HEK293 (cell line): ENCODE measurements around the gene ETF1.
A peak's percentile ranks its signal among the peaks of the same experiment; 100 is the strongest.

Experiments used
- CTCF ChIP-seq: fragments of 450-650 bp; formaldehyde crosslinking; IDR thresholded peaks from 2 replicates; pipeline ENCODE4 v1.5.1; 2016; ENCODE audit warnings: missing biosample characterization, missing genetic modification characterization
- EGR2 ChIP-seq: fragments of 450-650 bp; formaldehyde crosslinking; IDR thresholded peaks from 2 replicates; pipeline ENCODE4 v1.5.1; 2016; ENCODE audit warnings: low read depth, missing biosample characterization, missing genetic modification characterization
- GLI2 ChIP-seq: fragments of 450-650 bp; formaldehyde crosslinking; IDR thresholded peaks from 2 replicates; pipeline ENCODE4; 2017; ENCODE audit warnings: missing biosample characterization, missing genetic modification characterization, low read depth, borderline replicate concordance
- GLIS1 ChIP-seq: fragments of 450-650 bp; formaldehyde crosslinking; IDR thresholded peaks from 2 replicates; pipeline ENCODE4 v1.5.1; 2016; ENCODE audit warnings: missing biosample characterization, missing genetic modification characterization
- HOXC10 ChIP-seq: sonication (generic); formaldehyde crosslinking; IDR thresholded peaks from 2 replicates; pipeline ENCODE4 v1.8.1; 2023; ENCODE audit warnings: mild to moderate bottlenecking, missing genetic modification reagents
- MEIS1 ChIP-seq: sonication (generic); formaldehyde crosslinking; IDR thresholded peaks from 2 replicates; pipeline ENCODE4 v1.8.1; 2022; ENCODE audit warnings: missing genetic modification reagents, mild to moderate bottlenecking, borderline replicate concordance
- MZF1 ChIP-seq: fragments of 450-650 bp; formaldehyde crosslinking; IDR thresholded peaks from 2 replicates; pipeline ENCODE4 v1.5.1; 2017; ENCODE audit warnings: missing biosample characterization, missing genetic modification characterization, borderline replicate concordance
- SETDB1 ChIP-seq: IDR thresholded peaks from one replicate; pipeline ENCODE4 v1.6.1; 2017; ENCODE audit warnings: mild to moderate bottlenecking, low read length, moderate library complexity, mixed read lengths; ENCODE audit not compliant: insufficient read length
- ZBTB10 ChIP-seq: fragments of 450-650 bp; formaldehyde crosslinking; IDR thresholded peaks from 2 replicates; pipeline ENCODE4 v1.5.1; 2016; ENCODE audit warnings: missing biosample characterization, missing genetic modification characterization
- ZBTB8A ChIP-seq: fragments of 450-650 bp; formaldehyde crosslinking; IDR thresholded peaks from 2 replicates; pipeline ENCODE4 v1.5.1; 2016; ENCODE audit warnings: missing biosample characterization, missing genetic modification characterization
- ZNF148 ChIP-seq: fragments of 450-650 bp; formaldehyde crosslinking; IDR thresholded peaks from 2 replicates; pipeline ENCODE4 v1.5.0; 2017; ENCODE audit warnings: missing biosample characterization, missing genetic modification characterization, borderline replicate concordance
- ZNF16 ChIP-seq: fragments of 450-650 bp; formaldehyde crosslinking; IDR thresholded peaks from 2 replicates; pipeline ENCODE4 v1.5.1; 2016; ENCODE audit warnings: low read depth, missing biosample characterization, missing genetic modification characterization
- ZNF341 ChIP-seq: fragments of 450-650 bp; formaldehyde crosslinking; IDR thresholded peaks from 2 replicates; pipeline ENCODE4; 2016; ENCODE audit warnings: low read depth, missing biosample characterization, missing genetic modification characterization
- ZNF366 ChIP-seq: fragments of 450-650 bp; formaldehyde crosslinking; conservative IDR thresholded peaks from 2 replicates; pipeline ENCODE4 v1.5.1; 2016; ENCODE audit warnings: missing biosample characterization, missing genetic modification characterization
- ZNF416 ChIP-seq: fragments of 450-650 bp; formaldehyde crosslinking; IDR thresholded peaks from 2 replicates; pipeline ENCODE4 v1.5.1; 2016; ENCODE audit warnings: missing biosample characterization, missing genetic modification characterization
- ZNF449 ChIP-seq: fragments of 450-650 bp; formaldehyde crosslinking; IDR thresholded peaks from 2 replicates; pipeline ENCODE4 v1.5.1; 2017; ENCODE audit warnings: missing biosample characterization, mild to moderate bottlenecking, missing genetic modification characterization, moderate library complexity
- ZNF501 ChIP-seq: fragments of 450-650 bp; formaldehyde crosslinking; IDR thresholded peaks from 2 replicates; pipeline ENCODE4 v1.5.1; 2016; ENCODE audit warnings: missing biosample characterization, missing genetic modification characterization
- ZNF510 ChIP-seq: fragments of 450-650 bp; formaldehyde crosslinking; IDR thresholded peaks from 2 replicates; pipeline ENCODE4 v1.5.1; 2018; ENCODE audit warnings: mild to moderate bottlenecking, missing genetic modification characterization, missing biosample characterization; ENCODE audit not compliant: insufficient replicate concordance
- ZNF518A ChIP-seq: fragments of 450-650 bp; formaldehyde crosslinking; conservative IDR thresholded peaks from 2 replicates; pipeline ENCODE4 v1.5.1; 2016; ENCODE audit warnings: low read depth, missing biosample characterization, missing genetic modification characterization
- ZNF596 ChIP-seq: fragments of 450-650 bp; IDR thresholded peaks from 2 replicates; pipeline ENCODE4 v1.5.0; 2018; ENCODE audit warnings: missing biosample characterization, mild to moderate bottlenecking, missing genetic modification characterization, moderate library complexity
- ZNF645 ChIP-seq: fragments of 450-650 bp; formaldehyde crosslinking; IDR thresholded peaks from 2 replicates; pipeline ENCODE4; 2016; ENCODE audit warnings: missing biosample characterization, missing genetic modification characterization
- ZNF658 ChIP-seq: fragments of 450-650 bp; formaldehyde crosslinking; IDR thresholded peaks from 2 replicates; pipeline ENCODE4; 2016; ENCODE audit warnings: missing biosample characterization, missing genetic modification characterization
- ZNF792 ChIP-seq: fragments of 450-650 bp; formaldehyde crosslinking; IDR thresholded peaks from 2 replicates; pipeline ENCODE4 v1.5.1; 2016; ENCODE audit warnings: missing biosample characterization, missing genetic modification characterization
- ZNF837 ChIP-seq: fragments of 450-650 bp; formaldehyde crosslinking; IDR thresholded peaks from 2 replicates; pipeline ENCODE4 v1.5.1; 2016; ENCODE audit warnings: missing biosample characterization, missing genetic modification characterization

Gene ETF1

GRCh38 chr5:138491669-138492559 lies 51.1 kb downstream of the ETF1 start (continued):
- TF ChIP-seq ZNF645 (no peak), ZBTB10 (tag by site-specific recombination) (peak; percentile 82), ZNF501 (tag by site-specific recombination) (0 out of 2 replicates have a peak, but pooled peaks have one; percentile 20), ZNF366 (tag by site-specific recombination) (no peak), ZNF518A (tag by site-specific recombination) (no peak; the same call in 1 of the 2 replicates), ZNF510 (no peak), MEIS1 (CRISPR knock-in tag) (no peak), GLI2 (tag by site-specific recombination) (no peak), ZNF837 (tag by site-specific recombination) (no peak), ZNF449 (tag by site-specific recombination) (peak; percentile 90), ZNF148 (no peak), ZNF596 (tag by site-specific recombination) (peak; percentile 62), MZF1 (tag by site-specific recombination) (no peak), ZNF416 (tag by site-specific recombination) (no peak), GLIS1 (peak; percentile 70), ZNF341 (tag by site-specific recombination) (peak; percentile 98), EGR2 (no peak), ZBTB8A (tag by site-specific recombination) (peak; percentile 93), ZNF658 (tag by site-specific recombination) (no peak), HOXC10 (CRISPR knock-in tag) (no peak), ZNF792 (no peak), CTCF (tag by site-specific recombination) (peak; percentile 20; the same call in 1 of the 2 replicates), ZNF16 (tag by site-specific recombination) (no peak), SETDB1 (no peak)
